A673 (cell line): ENCODE data around the gene ELF1. TPM values are rescaled to one million over a fixed set of nuclear protein-coding genes. Genes with fewer than 3 reads are reported as not detected.
"Not testable (repeated sequence)": the region's sequence is repeated elsewhere in the genome, so short reads cannot be mapped to it uniquely, and the experiment has no call there.

Experiments
- BruUV-seq: library from RNA; stranded (reverse); fragments of 400-500 nt; replicated peaks from 2 replicates; lab custom pipeline; 2021; lab: Mats Ljungman, UMichigan
- CTCF ChIA-PET: fragments of 300-600 bp; sonication (Branson Sonifier 250); formaldehyde crosslinking; loops from one replicate; lab custom pipeline; 2022; ENCODE audit warnings: antibody characterized with exemption; lab: Charles Lee
- POLR2A ChIA-PET: fragments of 300-600 bp; sonication (Branson Sonifier 250); formaldehyde crosslinking; loops from one replicate; lab custom pipeline; 2022; ENCODE audit warnings: antibody characterized with exemption; ENCODE audit not compliant: low non-redundant PET; lab: Charles Lee
- DNase-seq: peaks from one replicate; pipeline ENCODE4 v3.0.0-alpha.2; 2015; ENCODE audit warnings: low spot score
- H3K27ac ChIP-seq: fragments of 200-600 bp; sonication (generic); 2 replicates; pipeline ENCODE4 v1.5.1; 2016; ENCODE audit warnings: mixed run types, low read depth, mild to moderate bottlenecking, mixed read lengths, antibody characterized with exemption, low read length; ENCODE audit not compliant: poor library complexity, severe bottlenecking
- H3K27me3 ChIP-seq: fragments of 200-600 bp; sonication (generic); replicated peaks from 2 replicates; pipeline ENCODE4 v1.6.1; 2017; ENCODE audit warnings: mixed run types, low read depth, mild to moderate bottlenecking, mixed read lengths, antibody characterized with exemption, low read length; ENCODE audit not compliant: insufficient read depth, poor library complexity
- H3K36me3 ChIP-seq: fragments of 200-600 bp; sonication (generic); 2 replicates; pipeline ENCODE4 v1.6.1; 2016; ENCODE audit warnings: mixed run types, mild to moderate bottlenecking, mixed read lengths, antibody characterized with exemption, low read length; ENCODE audit not compliant: insufficient read depth, poor library complexity, severe bottlenecking
- H3K4me1 ChIP-seq: fragments of 200-600 bp; sonication (generic); 2 replicates; pipeline ENCODE4 v1.6.1; 2017; ENCODE audit warnings: mixed run types, mild to moderate bottlenecking, mixed read lengths, antibody characterized with exemption, low read length; ENCODE audit not compliant: insufficient read depth, poor library complexity, severe bottlenecking
- H3K4me3 ChIP-seq: fragments of 200-600 bp; sonication (generic); 2 replicates; pipeline ENCODE4 v1.5.1; 2016; ENCODE audit warnings: low read depth, mixed run types, mild to moderate bottlenecking, mixed read lengths, low read length; ENCODE audit not compliant: poor library complexity, severe bottlenecking
- H3K9me3 ChIP-seq: fragments of 200-600 bp; sonication (generic); 2 replicates; pipeline ENCODE4 v1.6.1; 2016; ENCODE audit warnings: mixed run types, low read depth, mild to moderate bottlenecking, mixed read lengths, antibody characterized with exemption, low read length; ENCODE audit not compliant: poor library complexity, severe bottlenecking
- EZH2 ChIP-seq: fragments of 200-600 bp; sonication (generic); IDR thresholded peaks from 2 replicates; pipeline ENCODE4 v1.6.1; 2017; ENCODE audit warnings: borderline replicate concordance, low read depth, mild to moderate bottlenecking, mixed read lengths, antibody characterized with exemption, low read length; ENCODE audit not compliant: poor library complexity, severe bottlenecking
- intact Hi-C: fragments of 100-400 bp; cut with micrococcal nuclease; formaldehyde crosslinking; loops from one replicate; pipeline ENCODE4 v1.10.0; 2022; ENCODE audit not compliant: unreplicated experiment
- total RNA-seq: library from RNA; stranded (reverse); gene quantifications from 2 replicates; pipeline ENCODE4 v1.2.3, GENCODE V29; 2021
- TF ChIP-seq, protein P1 (sequence below): fragments of 300-800, 200-600 bp; sonication (generic); conservative IDR thresholded peaks from 2 replicates; pipeline ENCODE4 v1.5.1; 2017; ENCODE audit warnings: low read depth, mild to moderate bottlenecking, antibody characterized with exemption, low read length, moderate library complexity, mixed read lengths

ELF1 gene
- total RNA-seq, 1 experiment from 2014 or later: 31.5 TPM

GRCh38 chr13:41049480-41050440 is 30.6 kb upstream of the ELF1 start:
- Histone ChIP-seq H3K4me3 (no peak overlapping the region), H3K9me3 (no peaks in the 10 kb centered on the region), H3K27ac (no peak overlapping the region), H3K4me1 (peaks cover 9% of the 10 kb centered on the region), H3K36me3 (no peaks in the 10 kb centered on the region), H3K27me3 (no peaks in the 10 kb centered on the region)
- DNase-seq: no peak
- BruUV-seq: no TSS peak
- CTCF ChIA-PET: no interaction called here
- intact Hi-C loops: loop anchor here (10.0 kb wide), 1 partner anchor 595 kb away; no protein-coding TSS in a partner anchor
- POLR2A ChIA-PET: no interaction called here
- no peak for TF ChIP-seq EZH2
- TF ChIP-seq, protein P1, sequence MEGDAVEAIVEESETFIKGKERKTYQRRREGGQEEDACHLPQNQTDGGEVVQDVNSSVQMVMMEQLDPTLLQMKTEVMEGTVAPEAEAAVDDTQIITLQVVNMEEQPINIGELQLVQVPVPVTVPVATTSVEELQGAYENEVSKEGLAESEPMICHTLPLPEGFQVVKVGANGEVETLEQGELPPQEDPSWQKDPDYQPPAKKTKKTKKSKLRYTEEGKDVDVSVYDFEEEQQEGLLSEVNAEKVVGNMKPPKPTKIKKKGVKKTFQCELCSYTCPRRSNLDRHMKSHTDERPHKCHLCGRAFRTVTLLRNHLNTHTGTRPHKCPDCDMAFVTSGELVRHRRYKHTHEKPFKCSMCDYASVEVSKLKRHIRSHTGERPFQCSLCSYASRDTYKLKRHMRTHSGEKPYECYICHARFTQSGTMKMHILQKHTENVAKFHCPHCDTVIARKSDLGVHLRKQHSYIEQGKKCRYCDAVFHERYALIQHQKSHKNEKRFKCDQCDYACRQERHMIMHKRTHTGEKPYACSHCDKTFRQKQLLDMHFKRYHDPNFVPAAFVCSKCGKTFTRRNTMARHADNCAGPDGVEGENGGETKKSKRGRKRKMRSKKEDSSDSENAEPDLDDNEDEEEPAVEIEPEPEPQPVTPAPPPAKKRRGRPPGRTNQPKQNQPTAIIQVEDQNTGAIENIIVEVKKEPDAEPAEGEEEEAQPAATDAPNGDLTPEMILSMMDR: no peak

- Histone ChIP-seq H3K9me3 (no peaks in the 10 kb centered on the region), H3K4me3 (no peak overlapping the region), H3K4me1 (peaks cover 4% of the 10 kb centered on the region), H3K27ac (no peak overlapping the region), H3K36me3 (no peaks in the 10 kb centered on the region), H3K27me3 (no peaks in the 10 kb centered on the region)
- intact Hi-C loops: no loop called here
- no TSS peak for BruUV-seq
- ChIA-PET CTCF (no interaction called here), POLR2A (no interaction called here)
- TF ChIP-seq EZH2: no peak
- TF ChIP-seq, protein P1: no peak
- no peak for DNase-seq
Measured at GRCh38 chr13:41048640-41049039, 29.5 kb upstream of the ELF1 start.

DNA sequence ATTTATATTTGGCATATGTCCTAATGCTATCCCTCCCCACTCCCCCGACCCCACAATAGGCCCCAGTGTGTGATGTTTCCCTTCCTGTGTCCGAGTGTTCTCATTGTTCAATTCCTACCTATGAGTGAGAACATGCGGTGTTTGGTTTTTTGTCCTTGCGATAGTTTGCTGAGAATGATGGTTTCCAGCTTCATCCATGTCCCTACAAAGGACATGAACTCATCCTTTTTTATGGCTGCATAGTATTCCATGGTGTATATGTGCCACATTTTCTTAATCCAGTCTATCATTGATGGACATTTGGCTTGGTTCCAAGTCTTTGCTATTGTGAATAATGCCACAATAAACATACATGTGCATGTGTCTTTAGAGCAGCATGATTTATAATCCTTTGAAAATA is 23.3 kb upstream of the ELF1 start:
- BruUV-seq, POLR2A ChIA-PET, H3K9me3 ChIP-seq, H3K4me1 ChIP-seq, H3K27ac ChIP-seq, DNase-seq, CTCF ChIA-PET, H3K36me3 ChIP-seq, H3K4me3 ChIP-seq, intact Hi-C loops, H3K27me3 ChIP-seq: not testable (repeated sequence)
